IMR-90 (cell line): ENCODE data around the gene MBTPS1. TPM values are rescaled to one million over a fixed set of nuclear protein-coding genes. Genes with fewer than 3 reads are reported as not detected.
A peak's percentile ranks its signal among the peaks of the same experiment; 100 is the strongest.

Experiments used
- ATAC-seq: fragments of 200-7000 bp; cut with Tn5 transposase; 2 replicates; pipeline ENCODE4 v1.9.1; 2020; ENCODE audit warnings: low read depth, mild to moderate bottlenecking, moderate library complexity
- BruUV-seq: library from RNA; stranded (reverse); fragments of 400-500 nt; replicated peaks from 2 replicates; lab custom pipeline; 2021; lab: Mats Ljungman, UMichigan
- CTCF ChIA-PET: fragments of 300-600 bp; formaldehyde crosslinking; extraction: SDS; loops from one replicate; lab custom pipeline; 2021; ENCODE audit warnings: antibody characterized with exemption; lab: Yijun Ruan, JAX
- POLR2A ChIA-PET: fragments of 300-600 bp; sonication (Branson Sonifier 250); formaldehyde crosslinking; loops from one replicate; lab custom pipeline; 2022; ENCODE audit warnings: antibody characterized with exemption; ENCODE audit not compliant: unreplicated experiment; lab: Charles Lee
- DNase-seq: peaks from one replicate; pipeline ENCODE4 v3.0.0; 2013
- H2AFZ ChIP-seq: replicated peaks from 2 replicates; pipeline ENCODE3; 2013; ENCODE audit warnings: low read length, mild to moderate bottlenecking; ENCODE audit not compliant: poor library complexity
- H2AK5ac ChIP-seq: 2 replicates; pipeline ENCODE4 v1.6.1; 2013; ENCODE audit warnings: low read depth, low read length, inconsistent platforms
- H2AK9ac ChIP-seq: replicated peaks from 2 replicates; pipeline ENCODE3; 2013; ENCODE audit warnings: mild to moderate bottlenecking, low read depth, low read length, moderate library complexity; ENCODE audit not compliant: poor library complexity
- H2BK120ac ChIP-seq: 2 replicates; pipeline ENCODE4 v1.6.1; 2013; ENCODE audit warnings: low read depth, low read length, inconsistent platforms
- H2BK15ac ChIP-seq: 3 replicates; pipeline ENCODE4 v1.6.1; 2013; ENCODE audit warnings: low read depth, low read length, inconsistent platforms
- H2BK20ac ChIP-seq: 2 replicates; pipeline ENCODE4 v1.6.1; 2013; ENCODE audit warnings: low read depth, mild to moderate bottlenecking, inconsistent platforms, low read length, moderate library complexity
- H2BK5ac ChIP-seq: 2 replicates; pipeline ENCODE4 v1.6.1; 2013; ENCODE audit warnings: mild to moderate bottlenecking, low read depth, low read length, inconsistent platforms; ENCODE audit not compliant: poor library complexity, severe bottlenecking
- H3K14ac ChIP-seq: replicated peaks from 2 replicates; pipeline ENCODE4 v1.6.1; 2013; ENCODE audit warnings: low read depth, low read length, inconsistent platforms
- H3K18ac ChIP-seq: 2 replicates; pipeline ENCODE4 v1.6.1; 2013; ENCODE audit warnings: low read depth, low read length, control low read depth
- H3K23ac ChIP-seq: 2 replicates; pipeline ENCODE4 v1.6.1; 2013; ENCODE audit warnings: low read depth, low read length, inconsistent platforms
- H3K27ac ChIP-seq: 2 replicates; pipeline ENCODE4 v1.5.1; 2013; ENCODE audit warnings: mild to moderate bottlenecking, control low read depth, low read length; ENCODE audit not compliant: insufficient read depth
- H3K27me3 ChIP-seq: 2 replicates; pipeline ENCODE4 v1.6.1; 2013; ENCODE audit warnings: low read length; ENCODE audit not compliant: control insufficient read depth, insufficient read depth
- H3K36me3 ChIP-seq: 2 replicates; pipeline ENCODE4 v1.6.1; 2013; ENCODE audit warnings: low read length, mixed read lengths; ENCODE audit not compliant: control insufficient read depth, insufficient read depth
- H3K4ac ChIP-seq: 2 replicates; pipeline ENCODE4 v1.6.1; 2013; ENCODE audit warnings: low read depth, low read length, inconsistent platforms
- H3K4me1 ChIP-seq: 2 replicates; pipeline ENCODE4 v1.6.1; 2013; ENCODE audit warnings: low read length, mixed read lengths; ENCODE audit not compliant: control insufficient read depth, insufficient read depth
- H3K4me2 ChIP-seq: 2 replicates; pipeline ENCODE4 v1.6.1; 2013; ENCODE audit warnings: low read depth, mild to moderate bottlenecking, control low read depth, low read length, moderate library complexity
- H3K4me3 ChIP-seq: 2 replicates; pipeline ENCODE4 v1.5.1; 2013; ENCODE audit warnings: low read depth, mild to moderate bottlenecking, control low read depth, low read length, moderate library complexity; ENCODE audit not compliant: insufficient read depth
- H3K56ac ChIP-seq: 2 replicates; pipeline ENCODE4 v1.6.1; 2013; ENCODE audit warnings: low read length, inconsistent platforms; ENCODE audit not compliant: insufficient read depth; ENCODE audit errors: extremely low read depth
- H3K79me1 ChIP-seq, 2 experiments: 2 replicates each; pipeline ENCODE4 v1.6.1; 2013; ENCODE audit warnings: low read length in 2 of 2, inconsistent platforms in 1 of 2, low read depth in 1 of 2
- H3K9ac ChIP-seq: 2 replicates; pipeline ENCODE4 v1.6.1; 2013; ENCODE audit warnings: low read depth, low read length, control low read depth
- H3K9me1 ChIP-seq: 2 replicates; pipeline ENCODE4 v1.6.1; 2013; ENCODE audit warnings: low read length, inconsistent platforms; ENCODE audit not compliant: insufficient read depth
- H3K9me3 ChIP-seq: 2 replicates; pipeline ENCODE4 v1.6.1; 2013; ENCODE audit warnings: low read length; ENCODE audit not compliant: control insufficient read depth, insufficient read depth
- H4K20me1 ChIP-seq: 2 replicates; pipeline ENCODE4 v1.6.1; 2013; ENCODE audit warnings: low read length, inconsistent platforms; ENCODE audit not compliant: insufficient read depth
- H4K5ac ChIP-seq: 2 replicates; pipeline ENCODE4 v1.6.1; 2013; ENCODE audit warnings: mild to moderate bottlenecking, low read depth, low read length, control low read depth
- H4K8ac ChIP-seq, 2 experiments: 2 replicates each; pipeline ENCODE4 v1.6.1; 2013; ENCODE audit warnings: low read depth in 2 of 2, low read length in 2 of 2, control low read depth in 1 of 2, inconsistent platforms in 1 of 2
- H4K91ac ChIP-seq: 2 replicates; pipeline ENCODE4 v1.6.1; 2013; ENCODE audit warnings: low read depth, low read length, inconsistent platforms; ENCODE audit not compliant: insufficient read depth
- CEBPB ChIP-seq: IDR thresholded peaks from 2 replicates; pipeline ENCODE4 v1.6.1; 2012; ENCODE audit warnings: low read depth, low read length, improper control_type of control experiment
- CHD1 ChIP-seq: IDR thresholded peaks from 2 replicates; pipeline ENCODE4 v1.6.1; 2012; ENCODE audit warnings: low read depth, low read length, improper control_type of control experiment
- MAFK ChIP-seq: IDR thresholded peaks from 2 replicates; pipeline ENCODE4 v1.6.1; 2012; ENCODE audit warnings: low read depth, low read length, improper control_type of control experiment
- RFX5 ChIP-seq: IDR thresholded peaks from 2 replicates; pipeline ENCODE4 v1.8.0; 2012; ENCODE audit warnings: low read depth, mild to moderate bottlenecking, low read length, moderate library complexity
- SMC3 ChIP-seq: fragments of 150-350 bp; IDR thresholded peaks from 2 replicates; pipeline ENCODE4 v1.6.1; 2016; ENCODE audit warnings: low read depth, mild to moderate bottlenecking, antibody characterized with exemption, low read length, moderate library complexity
- WGBS, 2 experiments: methylation state at CpG; one replicate each; pipeline versions ENCODE4 v1.1.5 to v1.1.7; 2013; ENCODE audit warnings: missing lambda C conversion rate in 2 of 2; ENCODE audit not compliant: insufficient read length in 1 of 2; ENCODE audit errors: extremely low coverage in 2 of 2; 5-methylcytosine and 5-hydroxymethylcytosine counted together
- dilution Hi-C: fragments of 300-500 bp; cut with HindIII; formaldehyde crosslinking; loops from one replicate; pipeline ENCODE4 v1.14.3; 2018; ENCODE audit warnings: low sequenced_read_pairs; ENCODE audit not compliant: unreplicated experiment
- in situ Hi-C: fragments of 300-500 bp; cut with MboI; formaldehyde crosslinking; loops from 3 replicates; pipeline ENCODE4 v1.14.3; 2019; ENCODE audit warnings: low sequenced_read_pairs, inconsistent platforms, mixed read lengths
- intact Hi-C: fragments of 100-400 bp; cut with micrococcal nuclease; formaldehyde crosslinking; loops from 2 replicates; pipeline ENCODE4 v1.10.0; 2022
- polyA plus RNA-seq, 3 experiments: library from polyadenylated mRNA; depleted of rRNA; stranded (reverse); fragments of >200 nt; gene quantifications; 2 replicates each; pipeline ENCODE4 v1.2.3, GENCODE V29; 2012; ENCODE audit warnings: low replicate concordance in 1 of 3
- total RNA-seq: library from RNA; depleted of rRNA; stranded (reverse); fragments of >200 nt; gene quantifications from 2 replicates; pipeline ENCODE4 v1.2.3, GENCODE V29; 2012
- TF ChIP-seq, protein P1 (sequence below): conservative IDR thresholded peaks from 2 replicates; pipeline ENCODE4 v1.5.1; 2012; ENCODE audit warnings: mild to moderate bottlenecking, low read depth, low read length, improper control_type of control experiment

Gene MBTPS1
- total and polyA plus RNA-seq, 2 of the 4 experiments (the other 2 are of a cell fraction), result 59.0 to 70.4 TPM

DNA sequence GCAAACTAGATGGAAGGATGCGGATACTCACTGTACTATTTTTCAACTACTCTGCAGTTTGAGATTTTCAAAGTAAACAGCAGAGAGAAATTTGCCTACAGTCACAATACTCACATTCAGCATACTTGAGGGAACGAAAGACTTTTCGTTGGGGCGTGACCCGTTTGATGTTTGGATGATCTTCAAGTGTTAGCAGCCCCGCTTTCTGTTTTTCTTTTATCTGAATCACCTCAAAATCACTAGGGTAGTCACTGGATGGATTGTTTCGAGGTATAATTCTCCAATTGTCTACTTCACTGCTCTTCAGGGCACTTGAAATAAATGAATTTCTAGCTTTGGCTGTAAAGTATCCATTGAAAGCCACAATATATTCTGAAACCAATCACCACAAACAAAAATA is 17.8 kb downstream of the MBTPS1 start:
- Histone ChIP-seq H3K27ac (no peak overlapping the region), H3K9ac (no peak overlapping the region), H3K9me1 (peaks cover 5% of the 10 kb centered on the region), H3K36me3 (peaks cover 23% of the 10 kb centered on the region), H3K56ac (no peak overlapping the region), H3K79me1 (peaks cover 25 to 59% of the 10 kb centered on the region in 2 experiments; a peak in 3 of 4 replicates), H2BK5ac (no peak overlapping the region), H3K4me1 (peaks cover 7% of the 10 kb centered on the region), H4K5ac (no peak overlapping the region), H2BK20ac (no peak overlapping the region), H3K14ac (no peak overlapping the region), H3K23ac (no peak overlapping the region), H3K4me3 (no peak overlapping the region), H3K4ac (no peak overlapping the region), H2BK15ac (no peak overlapping the region), H4K20me1 (peaks cover 46% of the 10 kb centered on the region), H2AK5ac (no peak overlapping the region), H2BK120ac (no peak overlapping the region), H4K8ac (no peak overlapping the region), H3K18ac (no peak overlapping the region), H3K27me3 (no peaks in the 10 kb centered on the region), H2AFZ (no peak overlapping the region), H3K4me2 (no peak overlapping the region), H4K91ac (no peak overlapping the region), H3K9me3 (no peaks in the 10 kb centered on the region), H2AK9ac (no peak overlapping the region)
- no CpG with 5 or more reads among the region's 7 CpGs for WGBS, 2 experiments
- no peak for TF ChIP-seq CHD1
- no peak for TF ChIP-seq MAFK
- TF ChIP-seq CEBPB, result no peak
- TF ChIP-seq SMC3, result no peak
- TF ChIP-seq RFX5, result no peak
- TF ChIP-seq, protein P1, sequence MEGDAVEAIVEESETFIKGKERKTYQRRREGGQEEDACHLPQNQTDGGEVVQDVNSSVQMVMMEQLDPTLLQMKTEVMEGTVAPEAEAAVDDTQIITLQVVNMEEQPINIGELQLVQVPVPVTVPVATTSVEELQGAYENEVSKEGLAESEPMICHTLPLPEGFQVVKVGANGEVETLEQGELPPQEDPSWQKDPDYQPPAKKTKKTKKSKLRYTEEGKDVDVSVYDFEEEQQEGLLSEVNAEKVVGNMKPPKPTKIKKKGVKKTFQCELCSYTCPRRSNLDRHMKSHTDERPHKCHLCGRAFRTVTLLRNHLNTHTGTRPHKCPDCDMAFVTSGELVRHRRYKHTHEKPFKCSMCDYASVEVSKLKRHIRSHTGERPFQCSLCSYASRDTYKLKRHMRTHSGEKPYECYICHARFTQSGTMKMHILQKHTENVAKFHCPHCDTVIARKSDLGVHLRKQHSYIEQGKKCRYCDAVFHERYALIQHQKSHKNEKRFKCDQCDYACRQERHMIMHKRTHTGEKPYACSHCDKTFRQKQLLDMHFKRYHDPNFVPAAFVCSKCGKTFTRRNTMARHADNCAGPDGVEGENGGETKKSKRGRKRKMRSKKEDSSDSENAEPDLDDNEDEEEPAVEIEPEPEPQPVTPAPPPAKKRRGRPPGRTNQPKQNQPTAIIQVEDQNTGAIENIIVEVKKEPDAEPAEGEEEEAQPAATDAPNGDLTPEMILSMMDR, result no peak
- CTCF ChIA-PET, result no interaction called here
- intact Hi-C loops (loop anchor here (5.0 kb wide), 1 partner anchor 78 kb away; no protein-coding TSS in a partner anchor), in situ Hi-C loops (no loop called here), dilution Hi-C loops (no loop called here)
- ATAC-seq (no peak), DNase-seq (peak; percentile 36)
- BruUV-seq, result no TSS peak
- POLR2A ChIA-PET, result no interaction called here
